A673 (cell line): ENCODE measurements around the gene LRP11. TPM values are rescaled to one million over a fixed set of nuclear protein-coding genes. Genes with fewer than 3 reads are reported as not detected.
"Not testable (repeated sequence)": the region's sequence is repeated elsewhere in the genome, so short reads cannot be mapped to it uniquely, and the experiment has no call there.

Experiments used
- BruUV-seq: library from RNA; stranded (reverse); fragments of 400-500 nt; replicated peaks from 2 replicates; lab custom pipeline; 2021; lab: Mats Ljungman, UMichigan
- CTCF ChIA-PET: fragments of 300-600 bp; sonication (Branson Sonifier 250); formaldehyde crosslinking; loops from one replicate; lab custom pipeline; 2022; ENCODE audit warnings: antibody characterized with exemption; lab: Charles Lee
- POLR2A ChIA-PET: fragments of 300-600 bp; sonication (Branson Sonifier 250); formaldehyde crosslinking; loops from one replicate; lab custom pipeline; 2022; ENCODE audit warnings: antibody characterized with exemption; ENCODE audit not compliant: low non-redundant PET; lab: Charles Lee
- DNase-seq: peaks from one replicate; pipeline ENCODE4 v3.0.0-alpha.2; 2015; ENCODE audit warnings: low spot score
- H3K27ac ChIP-seq: fragments of 200-600 bp; sonication (generic); 2 replicates; pipeline ENCODE4 v1.5.1; 2016; ENCODE audit warnings: mixed run types, low read depth, mild to moderate bottlenecking, mixed read lengths, antibody characterized with exemption, low read length; ENCODE audit not compliant: poor library complexity, severe bottlenecking
- H3K27me3 ChIP-seq: fragments of 200-600 bp; sonication (generic); replicated peaks from 2 replicates; pipeline ENCODE4 v1.6.1; 2017; ENCODE audit warnings: mixed run types, low read depth, mild to moderate bottlenecking, mixed read lengths, antibody characterized with exemption, low read length; ENCODE audit not compliant: insufficient read depth, poor library complexity
- H3K36me3 ChIP-seq: fragments of 200-600 bp; sonication (generic); 2 replicates; pipeline ENCODE4 v1.6.1; 2016; ENCODE audit warnings: mixed run types, mild to moderate bottlenecking, mixed read lengths, antibody characterized with exemption, low read length; ENCODE audit not compliant: insufficient read depth, poor library complexity, severe bottlenecking
- H3K4me1 ChIP-seq: fragments of 200-600 bp; sonication (generic); 2 replicates; pipeline ENCODE4 v1.6.1; 2017; ENCODE audit warnings: mixed run types, mild to moderate bottlenecking, mixed read lengths, antibody characterized with exemption, low read length; ENCODE audit not compliant: insufficient read depth, poor library complexity, severe bottlenecking
- H3K4me3 ChIP-seq: fragments of 200-600 bp; sonication (generic); 2 replicates; pipeline ENCODE4 v1.5.1; 2016; ENCODE audit warnings: low read depth, mixed run types, mild to moderate bottlenecking, mixed read lengths, low read length; ENCODE audit not compliant: poor library complexity, severe bottlenecking
- H3K9me3 ChIP-seq: fragments of 200-600 bp; sonication (generic); 2 replicates; pipeline ENCODE4 v1.6.1; 2016; ENCODE audit warnings: mixed run types, low read depth, mild to moderate bottlenecking, mixed read lengths, antibody characterized with exemption, low read length; ENCODE audit not compliant: poor library complexity, severe bottlenecking
- EZH2 ChIP-seq: fragments of 200-600 bp; sonication (generic); IDR thresholded peaks from 2 replicates; pipeline ENCODE4 v1.6.1; 2017; ENCODE audit warnings: borderline replicate concordance, low read depth, mild to moderate bottlenecking, mixed read lengths, antibody characterized with exemption, low read length; ENCODE audit not compliant: poor library complexity, severe bottlenecking
- intact Hi-C: fragments of 100-400 bp; cut with micrococcal nuclease; formaldehyde crosslinking; loops from one replicate; pipeline ENCODE4 v1.10.0; 2022; ENCODE audit not compliant: unreplicated experiment
- total RNA-seq: library from RNA; stranded (reverse); gene quantifications from 2 replicates; pipeline ENCODE4 v1.2.3, GENCODE V29; 2021
- TF ChIP-seq, protein P1 (sequence below): fragments of 300-800, 200-600 bp; sonication (generic); conservative IDR thresholded peaks from 2 replicates; pipeline ENCODE4 v1.5.1; 2017; ENCODE audit warnings: low read depth, mild to moderate bottlenecking, antibody characterized with exemption, low read length, moderate library complexity, mixed read lengths

Gene LRP11
- total RNA-seq, 1 experiment from 2014 or later, result 56.1 TPM

- intact Hi-C loops, result no loop called here
- no peak for TF ChIP-seq EZH2
- TF ChIP-seq, protein P1, sequence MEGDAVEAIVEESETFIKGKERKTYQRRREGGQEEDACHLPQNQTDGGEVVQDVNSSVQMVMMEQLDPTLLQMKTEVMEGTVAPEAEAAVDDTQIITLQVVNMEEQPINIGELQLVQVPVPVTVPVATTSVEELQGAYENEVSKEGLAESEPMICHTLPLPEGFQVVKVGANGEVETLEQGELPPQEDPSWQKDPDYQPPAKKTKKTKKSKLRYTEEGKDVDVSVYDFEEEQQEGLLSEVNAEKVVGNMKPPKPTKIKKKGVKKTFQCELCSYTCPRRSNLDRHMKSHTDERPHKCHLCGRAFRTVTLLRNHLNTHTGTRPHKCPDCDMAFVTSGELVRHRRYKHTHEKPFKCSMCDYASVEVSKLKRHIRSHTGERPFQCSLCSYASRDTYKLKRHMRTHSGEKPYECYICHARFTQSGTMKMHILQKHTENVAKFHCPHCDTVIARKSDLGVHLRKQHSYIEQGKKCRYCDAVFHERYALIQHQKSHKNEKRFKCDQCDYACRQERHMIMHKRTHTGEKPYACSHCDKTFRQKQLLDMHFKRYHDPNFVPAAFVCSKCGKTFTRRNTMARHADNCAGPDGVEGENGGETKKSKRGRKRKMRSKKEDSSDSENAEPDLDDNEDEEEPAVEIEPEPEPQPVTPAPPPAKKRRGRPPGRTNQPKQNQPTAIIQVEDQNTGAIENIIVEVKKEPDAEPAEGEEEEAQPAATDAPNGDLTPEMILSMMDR, result no peak
- H3K27me3 ChIP-seq, result no peaks in the 10 kb centered on the region
- H3K27ac ChIP-seq, result no peak overlapping the region
- ChIA-PET CTCF (no interaction called here), POLR2A (no interaction called here)
- no peaks in the 10 kb centered on the region for H3K4me1 ChIP-seq
- BruUV-seq, result no TSS peak
- no peak overlapping the region for H3K4me3 ChIP-seq
- no peaks in the 10 kb centered on the region for H3K9me3 ChIP-seq
- no peaks in the 10 kb centered on the region for H3K36me3 ChIP-seq
- DNase-seq, result no peak
Observed at GRCh38 chr6:149910721-149911151, 46.6 kb upstream of the LRP11 start.

- Histone ChIP-seq H3K4me1 (no peaks in the 10 kb centered on the region), H3K4me3 (no peak overlapping the region), H3K27ac (no peak overlapping the region), H3K9me3 (no peaks in the 10 kb centered on the region), H3K27me3 (no peaks in the 10 kb centered on the region), H3K36me3 (no peaks in the 10 kb centered on the region)
- no TSS peak for BruUV-seq
- no peak for TF ChIP-seq EZH2
- TF ChIP-seq, protein P1, result no peak
- POLR2A ChIA-PET, result no interaction called here
- CTCF ChIA-PET, result no interaction called here
- no peak for DNase-seq
- intact Hi-C loops, result no loop called here
Observed at GRCh38 chr6:149909701-149910470, 45.7 kb upstream of the LRP11 start.

DNA sequence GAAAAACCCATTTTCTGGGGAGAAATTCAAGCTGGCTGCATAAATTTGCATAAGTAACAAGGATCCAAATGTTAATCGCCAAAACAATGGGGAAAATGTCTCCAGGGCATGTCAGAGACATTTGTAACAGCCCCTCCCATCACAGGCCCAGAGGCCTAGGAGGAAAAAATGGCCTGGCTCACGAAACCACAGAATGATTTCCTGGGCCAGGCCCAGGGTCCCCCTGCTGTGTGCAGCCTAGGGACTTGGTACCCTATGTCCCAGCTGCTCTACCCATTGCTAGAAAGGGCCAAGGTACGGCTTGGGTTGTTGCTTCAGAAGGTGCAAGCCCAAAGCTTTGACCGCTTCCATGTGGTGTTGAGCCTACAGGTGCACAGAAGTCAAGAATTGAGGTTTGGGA is 44.3 kb upstream of the LRP11 start:
- intact Hi-C loops, POLR2A ChIA-PET: not testable (repeated sequence)

More for the DNA sequence above, 44.3 kb upstream of the LRP11 start:
- H3K4me1 ChIP-seq, CTCF ChIA-PET, H3K9me3 ChIP-seq, DNase-seq, H3K27me3 ChIP-seq, H3K27ac ChIP-seq, BruUV-seq, H3K36me3 ChIP-seq, H3K4me3 ChIP-seq: not testable (repeated sequence)
